ENCODE data around the gene NNT.

GRCh38 chr5:43592363-43592762 lies 10.6 kb upstream of the NNT start:
- TF ChIP-seq CTCF (conservative IDR thresholded peaks at IDR 0.05; ENCODE audit: low read length): no peak
- TF ChIP-seq EZH2phosphoT487 (IDR thresholded peaks at IDR 0.05; ENCODE audit: borderline replicate concordance): no peak

Data from Loucy (cell line).